GM23338 (cell line): ENCODE data around the gene NEO1. TPM values are rescaled to one million over a fixed set of nuclear protein-coding genes. Genes with fewer than 3 reads are reported as not detected.

Source experiments
- ATAC-seq: fragments of 200-7000 bp; cut with Tn5 transposase; 3 replicates; pipeline ENCODE4 v1.9.1; 2020
- DNase-seq: peaks from one replicate; pipeline ENCODE4 v3.0.0-alpha.2; 2015; ENCODE audit warnings: low spot score
- H2AFZ ChIP-seq: fragments of 200-600 bp; sonication (generic); 2 replicates; pipeline ENCODE4 v1.8.0; 2016; ENCODE audit warnings: antibody characterized with exemption, mild to moderate bottlenecking, moderate library complexity
- H3F3A ChIP-seq: fragments of 200-600 bp; sonication (generic); replicated peaks from 2 replicates; pipeline ENCODE4 v1.8.0; 2017; ENCODE audit warnings: antibody characterized with exemption, mixed run types, low read depth
- H3K27ac ChIP-seq: fragments of 200-600 bp; sonication (generic); 2 replicates; pipeline ENCODE4 v1.6.1; 2016; ENCODE audit warnings: low read depth
- H3K27me3 ChIP-seq: fragments of 200-600 bp; sonication (generic); 2 replicates; pipeline ENCODE4 v1.8.0; 2016; ENCODE audit warnings: mild to moderate bottlenecking, mixed run types, moderate library complexity; ENCODE audit not compliant: insufficient read depth
- H3K36me3 ChIP-seq: fragments of 200-600 bp; sonication (generic); 2 replicates; pipeline ENCODE4 v1.8.0; 2016; ENCODE audit warnings: mild to moderate bottlenecking; ENCODE audit not compliant: insufficient read depth
- H3K4me1 ChIP-seq: fragments of 200-600 bp; sonication (generic); 2 replicates; pipeline ENCODE4 v1.8.0; 2016; ENCODE audit warnings: mild to moderate bottlenecking, moderate library complexity; ENCODE audit not compliant: insufficient read depth
- H3K4me2 ChIP-seq: fragments of 200-600 bp; sonication (generic); 2 replicates; pipeline ENCODE4 v1.7.1; 2017; ENCODE audit warnings: mixed run types
- H3K4me3 ChIP-seq: fragments of 200-600 bp; sonication (generic); 2 replicates; pipeline ENCODE4 v1.6.1; 2016; ENCODE audit warnings: mixed run types
- H3K79me2 ChIP-seq: fragments of 200-600 bp; sonication (generic); replicated peaks from 2 replicates; pipeline ENCODE4 v1.8.0; 2017; ENCODE audit warnings: mild to moderate bottlenecking; ENCODE audit not compliant: insufficient read depth
- H3K9me2 ChIP-seq: fragments of 200-600 bp; sonication (generic); 2 replicates; pipeline ENCODE4 v1.8.0; 2017; ENCODE audit not compliant: insufficient read depth
- H4K20me1 ChIP-seq: fragments of 200-600 bp; sonication (generic); replicated peaks from 2 replicates; pipeline ENCODE4 v1.8.0; 2017; ENCODE audit warnings: mild to moderate bottlenecking; ENCODE audit not compliant: insufficient read depth
- H3K27ac Mint-ChIP-seq: 2 replicates; pipeline ENCODE4 v1.8.0; 2020; ENCODE audit warnings: inconsistent platforms, mild to moderate bottlenecking, moderate library complexity, mixed read lengths
- H3K27me3 Mint-ChIP-seq: 3 replicates; pipeline ENCODE4 v1.8.0; 2022; ENCODE audit warnings: low read depth, mild to moderate bottlenecking, moderate library complexity, mixed read lengths, inconsistent platforms; ENCODE audit not compliant: insufficient read depth, poor library complexity
- H3K36me3 Mint-ChIP-seq: 3 replicates; pipeline ENCODE4 v1.8.0; 2021; ENCODE audit warnings: low read depth, mild to moderate bottlenecking, inconsistent platforms, moderate library complexity, mixed read lengths
- H3K4me1 Mint-ChIP-seq: 3 replicates; pipeline ENCODE4 v1.8.0; 2020; ENCODE audit warnings: mild to moderate bottlenecking, inconsistent platforms, mixed read lengths
- H3K4me3 Mint-ChIP-seq: 3 replicates; pipeline ENCODE4 v1.8.0; 2021; ENCODE audit warnings: moderate library complexity, mild to moderate bottlenecking, inconsistent platforms, mixed read lengths
- H3K9me3 Mint-ChIP-seq: 3 replicates; pipeline ENCODE4 v1.8.0; 2020; ENCODE audit warnings: moderate library complexity, mild to moderate bottlenecking, inconsistent platforms, mixed read lengths
- CREB1 ChIP-seq: fragments of 250-450 bp; sonication (Bioruptor Pico); IDR thresholded peaks from 2 replicates; pipeline ENCODE4 v1.5.0; 2020; ENCODE audit warnings: low read depth, mild to moderate bottlenecking, moderate library complexity
- EZH2 ChIP-seq: fragments of 200-600 bp; sonication (generic); IDR thresholded peaks from one replicate; pipeline ENCODE4 v1.8.0; 2017; ENCODE audit warnings: antibody characterized with exemption, mild to moderate bottlenecking, low read depth; ENCODE audit not compliant: unreplicated experiment
- EZH2phosphoT487 ChIP-seq: fragments of 200-600 bp; sonication (generic); IDR thresholded peaks from one replicate; pipeline ENCODE4 v1.8.1; 2018; ENCODE audit warnings: antibody characterized with exemption; ENCODE audit not compliant: unreplicated experiment
- JUNB ChIP-seq: IDR thresholded peaks from one replicate; pipeline ENCODE4 v1.6.1; 2016; ENCODE audit warnings: antibody characterized with exemption; ENCODE audit not compliant: unreplicated experiment
- NANOG ChIP-seq: IDR thresholded peaks from 2 replicates; pipeline ENCODE4 v1.6.1; 2016; ENCODE audit warnings: antibody characterized with exemption, borderline replicate concordance
- POLR2AphosphoS5 ChIP-seq: IDR thresholded peaks from 2 replicates; pipeline ENCODE4 v1.6.1; 2016; ENCODE audit warnings: antibody characterized with exemption, low read depth
- STAT1 ChIP-seq: IDR thresholded peaks from one replicate; pipeline ENCODE4 v1.6.1; 2016; ENCODE audit warnings: antibody characterized with exemption; ENCODE audit not compliant: unreplicated experiment
- ZNF114 ChIP-seq: fragments of 250-450 bp; sonication (Bioruptor Pico); IDR thresholded peaks from 2 replicates; pipeline ENCODE4 v1.5.0; 2020; ENCODE audit warnings: mild to moderate bottlenecking, moderate library complexity
- ZNF331 ChIP-seq: fragments of 250-450 bp; sonication (Bioruptor Pico); IDR thresholded peaks from 2 replicates; pipeline ENCODE4 v1.5.0; 2020; ENCODE audit warnings: low read depth, mild to moderate bottlenecking, moderate library complexity
- polyA plus RNA-seq: library from polyadenylated mRNA; unstranded; fragments of >200 nt; fragmentation: Nextera tagmentation; extraction: Ambion mirVana; gene quantifications from 2 replicates; pipeline ENCODE4 v1.2.1, GENCODE V29; 2016
- total RNA-seq: library from RNA; depleted of rRNA; stranded (reverse); fragments of >200 nt; shearing (Covaris generic); gene quantifications from 2 replicates; pipeline ENCODE4 v1.2.3, GENCODE V29; 2014
- TF ChIP-seq, protein P1 (sequence below), 2 experiments: fragments of 200-600 bp in 1 of 2; sonication (generic) in 1 of 2; conservative IDR thresholded peaks; 2 replicates each; pipeline versions ENCODE4 v1.5.1 to v1.6.1; 2016 to 2017; ENCODE audit warnings: antibody characterized with exemption in 2 of 2, low read depth in 2 of 2, mild to moderate bottlenecking in 2 of 2, moderate library complexity in 1 of 2
- TF ChIP-seq, protein P2 (sequence below): IDR thresholded peaks from 2 replicates; pipeline ENCODE4 v1.6.1; 2016; ENCODE audit warnings: antibody characterized with exemption
- TF ChIP-seq, protein P3 (sequence below): fragments of 250-450 bp; sonication (Bioruptor Pico); IDR thresholded peaks from 2 replicates; pipeline ENCODE4 v1.5.0; 2020; ENCODE audit warnings: mild to moderate bottlenecking, moderate library complexity
- TF ChIP-seq, protein P4 (sequence below): IDR thresholded peaks from one replicate; pipeline ENCODE4 v1.6.1; 2018; ENCODE audit warnings: antibody characterized with exemption; ENCODE audit not compliant: unreplicated experiment

The NEO1 gene
- total and polyA plus RNA-seq, 2 experiments from 2014 or later, result 8.4 to 45.8 TPM

DNA sequence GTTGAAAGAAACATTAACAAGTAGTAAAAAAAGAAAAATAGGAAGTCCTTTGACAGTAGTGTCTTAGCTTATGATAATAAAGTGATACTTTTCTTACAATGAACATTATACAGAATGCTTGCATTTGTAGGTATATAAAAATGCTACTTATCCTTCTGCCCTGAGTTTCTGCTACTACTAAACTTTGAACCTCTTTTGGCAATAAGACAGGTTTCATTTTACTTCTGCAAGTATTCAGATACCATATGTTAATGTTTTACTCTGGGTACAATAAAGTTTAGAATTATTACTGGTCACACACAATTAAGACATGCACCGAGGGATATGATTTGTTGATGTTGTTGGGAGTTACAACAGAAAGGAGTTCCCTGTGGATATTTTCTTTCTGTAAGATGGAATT is 57.9 kb downstream of the NEO1 start:
- no peaks in the 10 kb centered on the region for H3F3A ChIP-seq
- no peak overlapping the region for H3K4me3 ChIP-seq
- peaks cover 11% of the 10 kb centered on the region; the same call in 1 of the 2 replicates for H3K4me1 ChIP-seq
- DNase-seq (no peak), ATAC-seq (no peak)
- no peaks in the 10 kb centered on the region for H3K36me3 ChIP-seq
- Mint-ChIP-seq H3K27me3 (peaks cover 2% of the 10 kb centered on the region), H3K4me1 (peaks cover 18% of the 10 kb centered on the region), H3K4me3 (no peak overlapping the region), H3K36me3 (no peaks in the 10 kb centered on the region), H3K9me3 (no peaks in the 10 kb centered on the region), H3K27ac (no peak overlapping the region)
- H3K27ac ChIP-seq, result no peak overlapping the region
- H3K27me3 ChIP-seq, result no peaks in the 10 kb centered on the region
- no peak overlapping the region for H3K4me2 ChIP-seq
- TF ChIP-seq, protein P1, sequence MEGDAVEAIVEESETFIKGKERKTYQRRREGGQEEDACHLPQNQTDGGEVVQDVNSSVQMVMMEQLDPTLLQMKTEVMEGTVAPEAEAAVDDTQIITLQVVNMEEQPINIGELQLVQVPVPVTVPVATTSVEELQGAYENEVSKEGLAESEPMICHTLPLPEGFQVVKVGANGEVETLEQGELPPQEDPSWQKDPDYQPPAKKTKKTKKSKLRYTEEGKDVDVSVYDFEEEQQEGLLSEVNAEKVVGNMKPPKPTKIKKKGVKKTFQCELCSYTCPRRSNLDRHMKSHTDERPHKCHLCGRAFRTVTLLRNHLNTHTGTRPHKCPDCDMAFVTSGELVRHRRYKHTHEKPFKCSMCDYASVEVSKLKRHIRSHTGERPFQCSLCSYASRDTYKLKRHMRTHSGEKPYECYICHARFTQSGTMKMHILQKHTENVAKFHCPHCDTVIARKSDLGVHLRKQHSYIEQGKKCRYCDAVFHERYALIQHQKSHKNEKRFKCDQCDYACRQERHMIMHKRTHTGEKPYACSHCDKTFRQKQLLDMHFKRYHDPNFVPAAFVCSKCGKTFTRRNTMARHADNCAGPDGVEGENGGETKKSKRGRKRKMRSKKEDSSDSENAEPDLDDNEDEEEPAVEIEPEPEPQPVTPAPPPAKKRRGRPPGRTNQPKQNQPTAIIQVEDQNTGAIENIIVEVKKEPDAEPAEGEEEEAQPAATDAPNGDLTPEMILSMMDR (conservative IDR thresholded peaks at IDR 0.05; ENCODE audit: low read depth in 2 of 2), result no peak
- TF ChIP-seq STAT1, result no peak
- TF ChIP-seq POLR2AphosphoS5, result no peak
- TF ChIP-seq, protein P2, sequence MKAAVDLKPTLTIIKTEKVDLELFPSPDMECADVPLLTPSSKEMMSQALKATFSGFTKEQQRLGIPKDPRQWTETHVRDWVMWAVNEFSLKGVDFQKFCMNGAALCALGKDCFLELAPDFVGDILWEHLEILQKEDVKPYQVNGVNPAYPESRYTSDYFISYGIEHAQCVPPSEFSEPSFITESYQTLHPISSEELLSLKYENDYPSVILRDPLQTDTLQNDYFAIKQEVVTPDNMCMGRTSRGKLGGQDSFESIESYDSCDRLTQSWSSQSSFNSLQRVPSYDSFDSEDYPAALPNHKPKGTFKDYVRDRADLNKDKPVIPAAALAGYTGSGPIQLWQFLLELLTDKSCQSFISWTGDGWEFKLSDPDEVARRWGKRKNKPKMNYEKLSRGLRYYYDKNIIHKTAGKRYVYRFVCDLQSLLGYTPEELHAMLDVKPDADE, result no peak
- no peak for TF ChIP-seq EZH2phosphoT487
- TF ChIP-seq NANOG, result no peak
- no peak for TF ChIP-seq ZNF331
- TF ChIP-seq, protein P3, sequence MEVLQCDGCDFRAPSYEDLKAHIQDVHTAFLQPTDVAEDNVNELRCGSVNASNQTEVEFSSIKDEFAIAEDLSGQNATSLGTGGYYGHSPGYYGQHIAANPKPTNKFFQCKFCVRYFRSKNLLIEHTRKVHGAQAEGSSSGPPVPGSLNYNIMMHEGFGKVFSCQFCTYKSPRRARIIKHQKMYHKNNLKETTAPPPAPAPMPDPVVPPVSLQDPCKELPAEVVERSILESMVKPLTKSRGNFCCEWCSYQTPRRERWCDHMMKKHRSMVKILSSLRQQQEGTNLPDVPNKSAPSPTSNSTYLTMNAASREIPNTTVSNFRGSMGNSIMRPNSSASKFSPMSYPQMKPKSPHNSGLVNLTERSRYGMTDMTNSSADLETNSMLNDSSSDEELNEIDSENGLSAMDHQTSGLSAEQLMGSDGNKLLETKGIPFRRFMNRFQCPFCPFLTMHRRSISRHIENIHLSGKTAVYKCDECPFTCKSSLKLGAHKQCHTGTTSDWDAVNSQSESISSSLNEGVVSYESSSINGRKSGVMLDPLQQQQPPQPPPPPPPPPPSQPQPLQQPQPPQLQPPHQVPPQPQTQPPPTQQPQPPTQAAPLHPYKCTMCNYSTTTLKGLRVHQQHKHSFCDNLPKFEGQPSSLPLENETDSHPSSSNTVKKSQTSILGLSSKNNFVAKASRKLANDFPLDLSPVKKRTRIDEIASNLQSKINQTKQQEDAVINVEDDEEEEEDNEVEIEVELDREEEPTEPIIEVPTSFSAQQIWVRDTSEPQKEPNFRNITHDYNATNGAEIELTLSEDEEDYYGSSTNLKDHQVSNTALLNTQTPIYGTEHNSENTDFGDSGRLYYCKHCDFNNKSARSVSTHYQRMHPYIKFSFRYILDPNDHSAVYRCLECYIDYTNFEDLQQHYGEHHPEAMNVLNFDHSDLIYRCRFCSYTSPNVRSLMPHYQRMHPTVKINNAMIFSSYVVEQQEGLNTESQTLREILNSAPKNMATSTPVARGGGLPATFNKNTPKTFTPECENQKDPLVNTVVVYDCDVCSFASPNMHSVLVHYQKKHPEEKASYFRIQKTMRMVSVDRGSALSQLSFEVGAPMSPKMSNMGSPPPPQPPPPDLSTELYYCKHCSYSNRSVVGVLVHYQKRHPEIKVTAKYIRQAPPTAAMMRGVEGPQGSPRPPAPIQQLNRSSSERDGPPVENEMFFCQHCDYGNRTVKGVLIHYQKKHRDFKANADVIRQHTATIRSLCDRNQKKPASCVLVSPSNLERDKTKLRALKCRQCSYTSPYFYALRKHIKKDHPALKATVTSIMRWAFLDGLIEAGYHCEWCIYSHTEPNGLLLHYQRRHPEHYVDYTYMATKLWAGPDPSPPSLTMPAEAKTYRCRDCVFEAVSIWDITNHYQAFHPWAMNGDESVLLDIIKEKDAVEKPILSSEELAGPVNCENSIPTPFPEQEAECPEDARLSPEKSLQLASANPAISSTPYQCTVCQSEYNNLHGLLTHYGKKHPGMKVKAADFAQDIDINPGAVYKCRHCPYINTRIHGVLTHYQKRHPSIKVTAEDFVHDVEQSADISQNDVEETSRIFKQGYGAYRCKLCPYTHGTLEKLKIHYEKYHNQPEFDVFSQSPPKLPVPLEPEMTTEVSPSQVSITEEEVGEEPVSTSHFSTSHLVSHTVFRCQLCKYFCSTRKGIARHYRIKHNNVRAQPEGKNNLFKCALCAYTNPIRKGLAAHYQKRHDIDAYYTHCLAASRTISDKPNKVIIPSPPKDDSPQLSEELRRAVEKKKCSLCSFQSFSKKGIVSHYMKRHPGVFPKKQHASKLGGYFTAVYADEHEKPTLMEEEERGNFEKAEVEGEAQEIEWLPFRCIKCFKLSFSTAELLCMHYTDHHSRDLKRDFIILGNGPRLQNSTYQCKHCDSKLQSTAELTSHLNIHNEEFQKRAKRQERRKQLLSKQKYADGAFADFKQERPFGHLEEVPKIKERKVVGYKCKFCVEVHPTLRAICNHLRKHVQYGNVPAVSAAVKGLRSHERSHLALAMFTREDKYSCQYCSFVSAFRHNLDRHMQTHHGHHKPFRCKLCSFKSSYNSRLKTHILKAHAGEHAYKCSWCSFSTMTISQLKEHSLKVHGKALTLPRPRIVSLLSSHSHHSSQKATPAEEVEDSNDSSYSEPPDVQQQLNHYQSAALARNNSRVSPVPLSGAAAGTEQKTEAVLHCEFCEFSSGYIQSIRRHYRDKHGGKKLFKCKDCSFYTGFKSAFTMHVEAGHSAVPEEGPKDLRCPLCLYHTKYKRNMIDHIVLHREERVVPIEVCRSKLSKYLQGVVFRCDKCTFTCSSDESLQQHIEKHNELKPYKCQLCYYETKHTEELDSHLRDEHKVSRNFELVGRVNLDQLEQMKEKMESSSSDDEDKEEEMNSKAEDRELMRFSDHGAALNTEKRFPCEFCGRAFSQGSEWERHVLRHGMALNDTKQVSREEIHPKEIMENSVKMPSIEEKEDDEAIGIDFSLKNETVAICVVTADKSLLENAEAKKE (CRISPR knock-in tag), result no peak
- no peak for TF ChIP-seq JUNB
- TF ChIP-seq CREB1 (CRISPR knock-in tag), result no peak
- no peak for TF ChIP-seq EZH2
- TF ChIP-seq ZNF114, result no peak
- TF ChIP-seq, protein P4, sequence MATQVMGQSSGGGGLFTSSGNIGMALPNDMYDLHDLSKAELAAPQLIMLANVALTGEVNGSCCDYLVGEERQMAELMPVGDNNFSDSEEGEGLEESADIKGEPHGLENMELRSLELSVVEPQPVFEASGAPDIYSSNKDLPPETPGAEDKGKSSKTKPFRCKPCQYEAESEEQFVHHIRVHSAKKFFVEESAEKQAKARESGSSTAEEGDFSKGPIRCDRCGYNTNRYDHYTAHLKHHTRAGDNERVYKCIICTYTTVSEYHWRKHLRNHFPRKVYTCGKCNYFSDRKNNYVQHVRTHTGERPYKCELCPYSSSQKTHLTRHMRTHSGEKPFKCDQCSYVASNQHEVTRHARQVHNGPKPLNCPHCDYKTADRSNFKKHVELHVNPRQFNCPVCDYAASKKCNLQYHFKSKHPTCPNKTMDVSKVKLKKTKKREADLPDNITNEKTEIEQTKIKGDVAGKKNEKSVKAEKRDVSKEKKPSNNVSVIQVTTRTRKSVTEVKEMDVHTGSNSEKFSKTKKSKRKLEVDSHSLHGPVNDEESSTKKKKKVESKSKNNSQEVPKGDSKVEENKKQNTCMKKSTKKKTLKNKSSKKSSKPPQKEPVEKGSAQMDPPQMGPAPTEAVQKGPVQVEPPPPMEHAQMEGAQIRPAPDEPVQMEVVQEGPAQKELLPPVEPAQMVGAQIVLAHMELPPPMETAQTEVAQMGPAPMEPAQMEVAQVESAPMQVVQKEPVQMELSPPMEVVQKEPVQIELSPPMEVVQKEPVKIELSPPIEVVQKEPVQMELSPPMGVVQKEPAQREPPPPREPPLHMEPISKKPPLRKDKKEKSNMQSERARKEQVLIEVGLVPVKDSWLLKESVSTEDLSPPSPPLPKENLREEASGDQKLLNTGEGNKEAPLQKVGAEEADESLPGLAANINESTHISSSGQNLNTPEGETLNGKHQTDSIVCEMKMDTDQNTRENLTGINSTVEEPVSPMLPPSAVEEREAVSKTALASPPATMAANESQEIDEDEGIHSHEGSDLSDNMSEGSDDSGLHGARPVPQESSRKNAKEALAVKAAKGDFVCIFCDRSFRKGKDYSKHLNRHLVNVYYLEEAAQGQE, result no peak
- H2AFZ ChIP-seq, result no peak overlapping the region
- no peaks in the 10 kb centered on the region; the same call in none of the 2 replicates for H4K20me1 ChIP-seq
- H3K79me2 ChIP-seq, result peaks cover 31% of the 10 kb centered on the region; the same call in 1 of the 2 replicates
- H3K9me2 ChIP-seq, result no peaks in the 10 kb centered on the region
